ENCODE data around the gene SPATA2. TPM values are rescaled to one million over a fixed set of nuclear protein-coding genes. Genes with fewer than 3 reads are reported as not detected.

Gene SPATA2
- total and polyA plus RNA-seq, 4 donors = 4.2 to 8.0 (median 4.9) TPM

- H3K9ac ChIP-seq (ENCODE audit: insufficient read depth in 1 of 2, low read length in 2 of 2) = no peak overlapping the region
- peaks cover 8 to 29% (median 11%) of the 10 kb centered on the region in 4 donors for H3K36me3 ChIP-seq (ENCODE audit: control insufficient read depth in 4 of 4, insufficient read depth in 4 of 4, low read length in 4 of 4)
- no peak for TF ChIP-seq CTCF (IDR thresholded peaks at IDR 0.05; ENCODE audit: control extremely low read depth, extremely low read depth)
- no peak overlapping the region for H3K27ac ChIP-seq (ENCODE audit: low read depth in 1 of 2, low read length in 1 of 2)
- H3K4me1 ChIP-seq (ENCODE audit: control insufficient read depth in 5 of 5, insufficient read depth in 5 of 5, low read length in 5 of 5) = peaks cover 2 to 19% (median 9%) of the 10 kb centered on the region in 5 donors
- no peaks in the 10 kb centered on the region for H3K9me3 ChIP-seq (ENCODE audit: control insufficient read depth in 4 of 4, insufficient read depth in 3 of 4, low read length in 3 of 4)
- WGBS, 2 donors = 94 to 96% methylated on average over 10 of the region's 10 CpGs
- H3K27me3 ChIP-seq (ENCODE audit: control insufficient read depth in 3 of 3, insufficient read depth in 3 of 3, low read length in 2 of 3) = no peaks in the 10 kb centered on the region
- H3K4me3 ChIP-seq = no peak overlapping the region
- ATAC-seq (ENCODE audit: insufficient read depth, low FRiP score) (no peak), DNase-seq (no peak)
Observed at GRCh38 chr20:49854190-49854875, 61.0 kb downstream of the SPATA2 start.

GRCh38 chr20:49853640-49854039 is 61.7 kb downstream of the SPATA2 start:
- 91 to 92% methylated on average over 5 of the region's 5 CpGs for WGBS, 2 donors
- H3K9ac ChIP-seq (ENCODE audit: insufficient read depth in 1 of 2, low read length in 2 of 2) = no peak overlapping the region
- DNase-seq = no peak

More at GRCh38 chr20:49853640-49854039, 61.7 kb downstream of the SPATA2 start:
- H3K4me1 ChIP-seq (ENCODE audit: control insufficient read depth in 5 of 5, insufficient read depth in 5 of 5, low read length in 5 of 5) = peaks cover 2 to 19% (median 9%) of the 10 kb centered on the region in 5 donors
- H3K27ac ChIP-seq (ENCODE audit: low read depth in 1 of 2, low read length in 1 of 2) = no peak overlapping the region
- no peak for ATAC-seq (ENCODE audit: insufficient read depth, low FRiP score)
- H3K36me3 ChIP-seq (ENCODE audit: control insufficient read depth in 4 of 4, insufficient read depth in 4 of 4, low read length in 4 of 4) = peaks cover 11 to 31% (median 15%) of the 10 kb centered on the region in 4 donors
- H3K27me3 ChIP-seq (ENCODE audit: control insufficient read depth in 3 of 3, insufficient read depth in 3 of 3, low read length in 2 of 3) = no peaks in the 10 kb centered on the region
- H3K4me3 ChIP-seq = no peak overlapping the region
- no peaks in the 10 kb centered on the region for H3K9me3 ChIP-seq (ENCODE audit: control insufficient read depth in 4 of 4, insufficient read depth in 3 of 4, low read length in 3 of 4)
- no peak for TF ChIP-seq CTCF (IDR thresholded peaks at IDR 0.05; ENCODE audit: control extremely low read depth, extremely low read depth)

Small RNA genes lying within 50 kb of the gene (small RNA-seq; reads per million reads assigned to genes)
- gene RF00017 (ENCODE audit: low replicate concordance) = not detected
- gene RF00019 (ENCODE audit: low replicate concordance) = not detected

Other genes starting within 250 kb of the SPATA2 start
- 10 to 100 TPM; 40.1 to 43.7 TPM for gene B4GALT5, start 201.7 kb downstream of the SPATA2 start, total RNA-seq
- 10 to 100 TPM; 13.9 to 56.7 TPM for gene B4GALT5, start 201.7 kb downstream of the SPATA2 start, polyA plus RNA-seq
- gene SLC9A8, start 102.7 kb downstream of the SPATA2 start, total RNA-seq = 10 to 100 TPM in 1 of 2 donors, 1 to 10 TPM in 1; 7.8 to 21.1 TPM
- gene SLC9A8, start 102.7 kb downstream of the SPATA2 start, polyA plus RNA-seq = 10 to 100 TPM in 1 of 2 donors, 1 to 10 TPM in 1; 7.9 to 20.9 TPM
- 10 to 100 TPM; 63.0 to 69.7 TPM for gene RNF114, start 20.9 kb upstream of the SPATA2 start, total RNA-seq
- 10 to 100 TPM; 37.6 to 57.1 TPM for gene RNF114, start 20.9 kb upstream of the SPATA2 start, polyA plus RNA-seq
- 1 to 10 TPM in 1 of 2 donors, under 1 TPM in 1; 0.74 to 3.6 TPM for gene SNAI1, start 67.5 kb upstream of the SPATA2 start, total RNA-seq
- gene SNAI1, start 67.5 kb upstream of the SPATA2 start, polyA plus RNA-seq = 10 to 100 TPM in 1 of 2 donors, 1 to 10 TPM in 1; 7.3 to 12.0 TPM
- 100 to 1,000 TPM in 1 of 2 donors, 10 to 100 TPM in 1; 65.1 to 103 TPM for gene UBE2V1, start 197.6 kb upstream of the SPATA2 start, total RNA-seq
- 10 to 100 TPM; 56.4 to 73.3 TPM for gene UBE2V1, start 197.6 kb upstream of the SPATA2 start, polyA plus RNA-seq
- 10 to 100 TPM; 21.9 to 34.8 TPM for gene PEDS1, start 238.2 kb upstream of the SPATA2 start, total RNA-seq
- gene PEDS1, start 238.2 kb upstream of the SPATA2 start, polyA plus RNA-seq = 10 to 100 TPM; 34.0 to 43.4 TPM

Measured in lung (tissue), 13 donors.